Lower leg skin (tissue), 3 donors: ENCODE measurements around the gene CTIF.

Experiments
- POLR2A ChIP-seq, 2 donors: fragments of 450-650 bp; IDR thresholded peaks; one replicate each; pipeline ENCODE4 v1.6.1; 2016 to 2017; ENCODE audit warnings: antibody characterized with exemption in 2 of 2, mild to moderate bottlenecking in 1 of 2, moderate library complexity in 1 of 2
- TF ChIP-seq, protein P1 (sequence below), 3 donors: fragments of 450-650 bp; IDR thresholded peaks; one replicate each; pipeline ENCODE4 v1.5.1; 2016; ENCODE audit warnings: antibody characterized with exemption in 3 of 3, mild to moderate bottlenecking in 3 of 3, moderate library complexity in 2 of 3

- no peak for TF ChIP-seq POLR2A (IDR thresholded peaks at IDR 0.05)
- TF ChIP-seq, protein P1, sequence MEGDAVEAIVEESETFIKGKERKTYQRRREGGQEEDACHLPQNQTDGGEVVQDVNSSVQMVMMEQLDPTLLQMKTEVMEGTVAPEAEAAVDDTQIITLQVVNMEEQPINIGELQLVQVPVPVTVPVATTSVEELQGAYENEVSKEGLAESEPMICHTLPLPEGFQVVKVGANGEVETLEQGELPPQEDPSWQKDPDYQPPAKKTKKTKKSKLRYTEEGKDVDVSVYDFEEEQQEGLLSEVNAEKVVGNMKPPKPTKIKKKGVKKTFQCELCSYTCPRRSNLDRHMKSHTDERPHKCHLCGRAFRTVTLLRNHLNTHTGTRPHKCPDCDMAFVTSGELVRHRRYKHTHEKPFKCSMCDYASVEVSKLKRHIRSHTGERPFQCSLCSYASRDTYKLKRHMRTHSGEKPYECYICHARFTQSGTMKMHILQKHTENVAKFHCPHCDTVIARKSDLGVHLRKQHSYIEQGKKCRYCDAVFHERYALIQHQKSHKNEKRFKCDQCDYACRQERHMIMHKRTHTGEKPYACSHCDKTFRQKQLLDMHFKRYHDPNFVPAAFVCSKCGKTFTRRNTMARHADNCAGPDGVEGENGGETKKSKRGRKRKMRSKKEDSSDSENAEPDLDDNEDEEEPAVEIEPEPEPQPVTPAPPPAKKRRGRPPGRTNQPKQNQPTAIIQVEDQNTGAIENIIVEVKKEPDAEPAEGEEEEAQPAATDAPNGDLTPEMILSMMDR (IDR thresholded peaks at IDR 0.05): no peak
These were observed 203.0 kb downstream of the CTIF start for GRCh38 chr18:48741866-48742265.
